HepG2 (cell line): ENCODE results near the gene CCL18. TPM values are rescaled to one million over a fixed set of nuclear protein-coding genes. Genes with fewer than 3 reads are reported as not detected.

Experiments used
- ATAC-seq: fragments of 200-7000 bp; cut with Tn5 transposase; 3 replicates; pipeline ENCODE4 v1.9.1; 2020; ENCODE audit warnings: mild to moderate bottlenecking, moderate library complexity
- BruUV-seq: library from RNA; stranded (reverse); fragments of 400-500 nt; replicated peaks from 2 replicates; lab custom pipeline; 2021; lab: Mats Ljungman, UMichigan
- CTCF ChIA-PET: fragments of 300-600 bp; formaldehyde crosslinking; extraction: SDS; loops from one replicate; lab custom pipeline; 2021; ENCODE audit warnings: low total read pairs, inconsistent platforms, low intra/inter-chr PET ratio; lab: Yijun Ruan, JAX
- POLR2A ChIA-PET: fragments of 350-600 bp; sonication (Branson Sonifier 250); formaldehyde crosslinking; loops from one replicate; lab custom pipeline; 2020; ENCODE audit warnings: antibody characterized with exemption, inconsistent platforms; lab: Yijun Ruan, JAX
- DNase-seq: peaks from one replicate; pipeline ENCODE4 v3.0.0-alpha.2; 2015; ENCODE audit warnings: low spot score
- FAIRE-seq: peaks from 3 replicates; lab custom pipeline; 2011; peaks lifted over from hg19 to GRCh38; lab: Jason Lieb, UNC
- H2AFZ ChIP-seq: one replicate; pipeline ENCODE4 v1.6.1; 2011; ENCODE audit warnings: low read length, inconsistent platforms
- H3K27ac ChIP-seq: fragments of 300-600 bp; 3 replicates; pipeline ENCODE4 v1.8.0; 2011; ENCODE audit warnings: mixed run types, mild to moderate bottlenecking, mixed read lengths, low read length, inconsistent platforms; ENCODE audit not compliant: insufficient read depth; ENCODE audit errors: extremely low read length
- H3K27me3 ChIP-seq, 2 experiments: fragments of 200-600 bp in 1 of 2; 2 replicates in 1 of 2; 3 replicates in 1 of 2; pipeline versions ENCODE4 v1.6.0 to v1.8.0; 2011; ENCODE audit warnings: low read length in 2 of 2, mild to moderate bottlenecking in 2 of 2, moderate library complexity in 2 of 2, inconsistent platforms in 1 of 2; ENCODE audit not compliant: insufficient read depth in 2 of 2, control insufficient read depth in 1 of 2
- H3K36me3 ChIP-seq, 2 experiments: fragments of 200-600 bp in 1 of 2; replicated peaks in 1 of 2; 2 replicates in 1 of 2; 3 replicates in 1 of 2; pipeline versions ENCODE4 v1.5.1 to v1.8.0; 2011; ENCODE audit warnings: low read length in 2 of 2, inconsistent platforms in 1 of 2; ENCODE audit not compliant: insufficient read depth in 2 of 2, control insufficient read depth in 1 of 2
- H3K4me1 ChIP-seq: 2 replicates; pipeline ENCODE4 v1.5.1; 2012; ENCODE audit warnings: low read length, inconsistent platforms; ENCODE audit not compliant: insufficient read depth
- H3K4me2 ChIP-seq: 2 replicates; pipeline ENCODE4 v1.6.0; 2011; ENCODE audit warnings: low read depth, low read length, inconsistent platforms
- H3K4me3 ChIP-seq, 3 experiments: fragments of 200-600 bp in 1 of 3; sonication (generic), shearing (Covaris generic) in 1 of 3; replicated peaks in 1 of 3; 2 replicates each; pipeline ENCODE4 v1.5.1; 2011 to 2016; ENCODE audit warnings: low read length in 3 of 3, inconsistent platforms in 2 of 3, low read depth in 2 of 3, mild to moderate bottlenecking in 2 of 3, control low read depth in 1 of 3, mixed read lengths in 1 of 3; ENCODE audit not compliant: insufficient read depth in 1 of 3
- H3K79me2 ChIP-seq: one replicate; pipeline ENCODE4 v1.6.1; 2011; ENCODE audit warnings: low read length, inconsistent platforms; ENCODE audit not compliant: insufficient read depth
- H3K9ac ChIP-seq: 2 replicates; pipeline ENCODE4 v1.6.0; 2011; ENCODE audit warnings: mild to moderate bottlenecking, low read depth, low read length, inconsistent platforms; ENCODE audit not compliant: insufficient read depth
- H3K9me3 ChIP-seq: 2 replicates; pipeline ENCODE4 v1.5.1; 2012; ENCODE audit warnings: mild to moderate bottlenecking, low read length
- H4K20me1 ChIP-seq: 2 replicates; pipeline ENCODE4 v1.6.0; 2011; ENCODE audit warnings: inconsistent platforms, mild to moderate bottlenecking, low read length, moderate library complexity; ENCODE audit not compliant: insufficient read depth
- HDAC1 ChIP-seq: sonication (generic); formaldehyde crosslinking; IDR thresholded peaks from 2 replicates; pipeline ENCODE4 v1.5.1; 2020; ENCODE audit warnings: mild to moderate bottlenecking, missing genetic modification reagents
- HNF4A ChIP-seq: sonication (generic); formaldehyde crosslinking; IDR thresholded peaks from 2 replicates; pipeline ENCODE4 v1.4.0; 2020; ENCODE audit warnings: missing genetic modification reagents
- HOXA3 ChIP-seq: sonication (generic); formaldehyde crosslinking; IDR thresholded peaks from 2 replicates; pipeline ENCODE4 v1.5.0; 2020; ENCODE audit warnings: missing genetic modification reagents
- MIXL1 ChIP-seq: IDR thresholded peaks from 2 replicates; pipeline ENCODE4 v1.6.1; 2016
- MTA1 ChIP-seq: sonication (generic); formaldehyde crosslinking; IDR thresholded peaks from 2 replicates; pipeline ENCODE4 v1.4.0; 2020; ENCODE audit warnings: missing genetic modification reagents, mild to moderate bottlenecking, borderline replicate concordance
- XBP1 ChIP-seq: sonication (generic); formaldehyde crosslinking; IDR thresholded peaks from 2 replicates; pipeline ENCODE4 v1.5.0; 2020; ENCODE audit warnings: missing genetic modification reagents
- ZMYM4 ChIP-seq: sonication (generic); formaldehyde crosslinking; IDR thresholded peaks from 2 replicates; pipeline ENCODE4 v1.8.1; 2023; ENCODE audit warnings: mild to moderate bottlenecking, missing genetic modification reagents
- ZNF350 ChIP-seq: sonication (generic); formaldehyde crosslinking; IDR thresholded peaks from 2 replicates; pipeline ENCODE4 v1.4.0; 2020; ENCODE audit warnings: mild to moderate bottlenecking, low read depth, missing genetic modification reagents, borderline replicate concordance
- ZNF782 ChIP-seq: sonication (generic); formaldehyde crosslinking; IDR thresholded peaks from 2 replicates; pipeline ENCODE4 v1.4.0; 2020; ENCODE audit warnings: missing genetic modification reagents, mild to moderate bottlenecking, borderline replicate concordance
- WGBS: methylation state at CpG from one replicate; pipeline ENCODE4 v1.1.6; 2017; ENCODE audit warnings: low lambda C conversion rate; 5-methylcytosine and 5-hydroxymethylcytosine counted together
- in situ Hi-C: cut with HindIII; loops from 2 replicates; pipeline ENCODE4 v1.10.0; 2017; ENCODE audit warnings: low pct_unique_long_range_greater_than_20kb; ENCODE audit not compliant: extremely low pct_ligation_motif_present
- intact Hi-C: fragments of 100-400 bp; cut with micrococcal nuclease; formaldehyde crosslinking; loops from one replicate; pipeline ENCODE4 v1.10.0; 2022; ENCODE audit not compliant: unreplicated experiment
- polyA plus RNA-seq, 8 experiments: library from polyadenylated mRNA; depleted of rRNA in 3 of 8; stranded (reverse) in 7 of 8; unstranded in 1 of 8; fragments of >200 nt; fragmentation: Illumina TruSeq in 4 of 8; extraction: Trizol in 4 of 8; gene quantifications; 2 replicates each; pipeline versions ENCODE4 v1.2.1 to v1.2.3, GENCODE V29; 2011 to 2016; ENCODE audit warnings: low read depth in 4 of 8, missing spikeins in 1 of 8, mixed read lengths in 1 of 8; ENCODE audit not compliant: insufficient read depth in 1 of 8
- total RNA-seq, 5 experiments: library from RNA; depleted of rRNA; stranded (reverse); fragments of >200 nt; fragmentation: Illumina TruSeq; extraction: Trizol; gene quantifications; 2 replicates each; pipeline ENCODE4 v1.2.3, GENCODE V29; 2016; ENCODE audit warnings: low read depth in 1 of 5
- TF ChIP-seq, protein P1 (sequence below): sonication (generic); formaldehyde crosslinking; IDR thresholded peaks from 2 replicates; pipeline ENCODE4 v1.4.0; 2020; ENCODE audit warnings: mild to moderate bottlenecking, missing genetic modification reagents, borderline replicate concordance
- TF ChIP-seq, protein P2 (sequence below): IDR thresholded peaks from 2 replicates; pipeline ENCODE4 v1.6.1; 2016
- TF ChIP-seq, protein P3 (sequence below): sonication (generic); formaldehyde crosslinking; IDR thresholded peaks from 2 replicates; pipeline ENCODE4 v1.4.0; 2020; ENCODE audit warnings: mild to moderate bottlenecking, missing genetic modification reagents
- TF ChIP-seq, protein P4 (sequence below): sonication (generic); formaldehyde crosslinking; IDR thresholded peaks from 2 replicates; pipeline ENCODE4 v1.9.0; 2021; ENCODE audit warnings: missing genetic modification reagents, borderline replicate concordance

CCL18 gene
- total and polyA plus RNA-seq, 2 of the 13 experiments (the other 11 are each of a cell fraction or from before 2014, with no cell fraction given), result not detected

DNA sequence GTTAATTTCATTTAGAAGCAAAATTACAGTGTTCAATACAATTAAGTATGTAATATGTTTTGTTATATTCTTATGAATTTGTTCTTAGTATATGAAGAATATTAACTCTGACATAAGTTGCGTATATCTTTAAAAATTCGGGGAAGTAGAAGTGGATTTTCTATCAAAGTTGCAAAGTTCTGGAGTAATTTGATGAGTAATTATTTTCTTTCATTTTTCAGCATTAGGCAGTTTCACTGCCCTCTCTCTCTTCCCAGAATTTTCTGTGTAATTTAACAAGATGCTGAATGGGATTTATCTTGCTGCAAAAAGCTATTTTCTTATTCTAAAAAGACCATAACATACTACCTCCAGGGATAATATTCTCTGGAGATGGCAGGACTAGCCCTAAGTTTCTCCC lies 8.9 kb upstream of the CCL18 start:
- ATAC-seq, result no peak
- POLR2A ChIA-PET, result no interaction called here
- Histone ChIP-seq H3K4me2 (no peak overlapping the region), H3K4me1 (no peaks in the 10 kb centered on the region), H2AFZ (no peak overlapping the region), H3K36me3 (no peaks in the 10 kb centered on the region), H3K9me3 (peaks cover 4% of the 10 kb centered on the region), H4K20me1 (no peaks in the 10 kb centered on the region), H3K79me2 (no peaks in the 10 kb centered on the region), H3K27me3 (no peaks in the 10 kb centered on the region), H3K27ac (no peak overlapping the region), H3K4me3 (no peak overlapping the region), H3K9ac (no peak overlapping the region)
- BruUV-seq, result no TSS peak
- DNase-seq, result no peak
- in situ Hi-C loops (no loop called here), intact Hi-C loops (no loop called here)
- CTCF ChIA-PET, result no interaction called here
- FAIRE-seq, result no peak
- WGBS, result 23% methylated on average over 2 of the region's 2 CpGs
- no peak for TF ChIP-seq ZMYM4 (CRISPR knock-in tag)
- TF ChIP-seq, protein P1, sequence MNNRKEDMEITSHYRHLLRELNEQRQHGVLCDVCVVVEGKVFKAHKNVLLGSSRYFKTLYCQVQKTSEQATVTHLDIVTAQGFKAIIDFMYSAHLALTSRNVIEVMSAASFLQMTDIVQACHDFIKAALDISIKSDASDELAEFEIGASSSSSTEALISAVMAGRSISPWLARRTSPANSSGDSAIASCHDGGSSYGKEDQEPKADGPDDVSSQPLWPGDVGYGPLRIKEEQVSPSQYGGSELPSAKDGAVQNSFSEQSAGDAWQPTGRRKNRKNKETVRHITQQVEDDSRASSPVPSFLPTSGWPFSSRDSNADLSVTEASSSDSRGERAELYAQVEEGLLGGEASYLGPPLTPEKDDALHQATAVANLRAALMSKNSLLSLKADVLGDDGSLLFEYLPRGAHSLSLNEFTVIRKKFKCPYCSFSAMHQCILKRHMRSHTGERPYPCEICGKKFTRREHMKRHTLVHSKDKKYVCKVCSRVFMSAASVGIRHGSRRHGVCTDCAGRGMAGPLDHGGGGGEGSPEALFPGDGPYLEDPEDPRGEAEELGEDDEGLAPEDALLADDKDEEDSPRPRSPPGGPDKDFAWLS (CRISPR knock-in tag), result no peak
- no peak for TF ChIP-seq HDAC1 (CRISPR knock-in tag)
- TF ChIP-seq HOXA3, result no peak
- TF ChIP-seq, protein P2, sequence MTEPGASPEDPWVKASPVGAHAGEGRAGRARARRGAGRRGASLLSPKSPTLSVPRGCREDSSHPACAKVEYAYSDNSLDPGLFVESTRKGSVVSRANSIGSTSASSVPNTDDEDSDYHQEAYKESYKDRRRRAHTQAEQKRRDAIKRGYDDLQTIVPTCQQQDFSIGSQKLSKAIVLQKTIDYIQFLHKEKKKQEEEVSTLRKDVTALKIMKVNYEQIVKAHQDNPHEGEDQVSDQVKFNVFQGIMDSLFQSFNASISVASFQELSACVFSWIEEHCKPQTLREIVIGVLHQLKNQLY (CRISPR knock-in tag), result no peak
- TF ChIP-seq ZNF782, result no peak
- TF ChIP-seq, protein P3, sequence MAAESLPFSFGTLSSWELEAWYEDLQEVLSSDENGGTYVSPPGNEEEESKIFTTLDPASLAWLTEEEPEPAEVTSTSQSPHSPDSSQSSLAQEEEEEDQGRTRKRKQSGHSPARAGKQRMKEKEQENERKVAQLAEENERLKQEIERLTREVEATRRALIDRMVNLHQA (CRISPR knock-in tag), result no peak
- TF ChIP-seq HNF4A (CRISPR knock-in tag), result no peak
- TF ChIP-seq MTA1, result no peak
- TF ChIP-seq MIXL1, result no peak
- TF ChIP-seq, protein P4, sequence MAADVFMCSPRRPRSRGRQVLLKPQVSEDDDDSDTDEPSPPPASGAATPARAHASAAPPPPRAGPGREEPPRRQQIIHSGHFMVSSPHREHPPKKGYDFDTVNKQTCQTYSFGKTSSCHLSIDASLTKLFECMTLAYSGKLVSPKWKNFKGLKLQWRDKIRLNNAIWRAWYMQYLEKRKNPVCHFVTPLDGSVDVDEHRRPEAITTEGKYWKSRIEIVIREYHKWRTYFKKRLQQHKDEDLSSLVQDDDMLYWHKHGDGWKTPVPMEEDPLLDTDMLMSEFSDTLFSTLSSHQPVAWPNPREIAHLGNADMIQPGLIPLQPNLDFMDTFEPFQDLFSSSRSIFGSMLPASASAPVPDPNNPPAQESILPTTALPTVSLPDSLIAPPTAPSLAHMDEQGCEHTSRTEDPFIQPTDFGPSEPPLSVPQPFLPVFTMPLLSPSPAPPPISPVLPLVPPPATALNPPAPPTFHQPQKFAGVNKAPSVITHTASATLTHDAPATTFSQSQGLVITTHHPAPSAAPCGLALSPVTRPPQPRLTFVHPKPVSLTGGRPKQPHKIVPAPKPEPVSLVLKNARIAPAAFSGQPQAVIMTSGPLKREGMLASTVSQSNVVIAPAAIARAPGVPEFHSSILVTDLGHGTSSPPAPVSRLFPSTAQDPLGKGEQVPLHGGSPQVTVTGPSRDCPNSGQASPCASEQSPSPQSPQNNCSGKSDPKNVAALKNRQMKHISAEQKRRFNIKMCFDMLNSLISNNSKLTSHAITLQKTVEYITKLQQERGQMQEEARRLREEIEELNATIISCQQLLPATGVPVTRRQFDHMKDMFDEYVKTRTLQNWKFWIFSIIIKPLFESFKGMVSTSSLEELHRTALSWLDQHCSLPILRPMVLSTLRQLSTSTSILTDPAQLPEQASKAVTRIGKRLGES (CRISPR knock-in tag), result no peak
- no peak for TF ChIP-seq ZNF350
- no peak for TF ChIP-seq XBP1 (CRISPR knock-in tag)
